PC-3 (cell line): ENCODE results near the gene UBE4B.

ENCODE experiments used
- EZH2 ChIP-seq: fragments of 300-600 bp; sonication (generic); IDR thresholded peaks from one replicate; pipeline ENCODE4 v1.6.1; 2017; ENCODE audit warnings: antibody characterized with exemption, mild to moderate bottlenecking, low read length; ENCODE audit not compliant: unreplicated experiment
- EZH2phosphoT487 ChIP-seq: fragments of 300-600 bp; sonication (generic); IDR thresholded peaks from 2 replicates; pipeline ENCODE4 v1.6.1; 2018; ENCODE audit warnings: mild to moderate bottlenecking, antibody characterized with exemption, low read length, borderline replicate concordance
- TF ChIP-seq, protein P1 (sequence below): fragments of 300-600 bp; sonication (generic); conservative IDR thresholded peaks from 2 replicates; pipeline ENCODE4 v1.5.1; 2017; ENCODE audit warnings: antibody characterized with exemption, low read depth, mild to moderate bottlenecking, low read length

DNA sequence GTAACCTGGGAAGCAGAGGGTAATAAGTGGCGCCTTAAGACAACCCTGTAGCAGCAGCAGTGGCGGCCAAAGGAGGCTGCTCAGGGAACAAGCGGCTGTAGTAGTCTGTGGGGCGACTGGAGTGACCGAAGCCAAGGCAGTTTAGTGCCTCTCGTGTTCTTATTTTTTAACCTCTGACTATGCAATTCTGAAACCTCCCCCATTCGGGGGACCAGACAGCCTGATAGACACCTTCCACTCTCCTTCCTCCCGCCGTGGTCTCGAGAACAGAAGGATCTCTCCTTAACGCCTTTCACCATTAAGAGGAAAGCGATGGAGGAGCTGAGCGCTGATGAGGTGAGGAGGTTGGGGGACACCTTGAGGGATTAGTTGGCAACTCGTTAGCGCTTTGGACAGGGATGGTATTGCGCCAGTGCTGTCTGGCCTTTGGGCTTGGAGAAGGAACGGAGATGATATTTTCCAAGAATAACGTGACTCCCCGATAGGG is 644 bp downstream of the UBE4B start:
- TF ChIP-seq, protein P1, sequence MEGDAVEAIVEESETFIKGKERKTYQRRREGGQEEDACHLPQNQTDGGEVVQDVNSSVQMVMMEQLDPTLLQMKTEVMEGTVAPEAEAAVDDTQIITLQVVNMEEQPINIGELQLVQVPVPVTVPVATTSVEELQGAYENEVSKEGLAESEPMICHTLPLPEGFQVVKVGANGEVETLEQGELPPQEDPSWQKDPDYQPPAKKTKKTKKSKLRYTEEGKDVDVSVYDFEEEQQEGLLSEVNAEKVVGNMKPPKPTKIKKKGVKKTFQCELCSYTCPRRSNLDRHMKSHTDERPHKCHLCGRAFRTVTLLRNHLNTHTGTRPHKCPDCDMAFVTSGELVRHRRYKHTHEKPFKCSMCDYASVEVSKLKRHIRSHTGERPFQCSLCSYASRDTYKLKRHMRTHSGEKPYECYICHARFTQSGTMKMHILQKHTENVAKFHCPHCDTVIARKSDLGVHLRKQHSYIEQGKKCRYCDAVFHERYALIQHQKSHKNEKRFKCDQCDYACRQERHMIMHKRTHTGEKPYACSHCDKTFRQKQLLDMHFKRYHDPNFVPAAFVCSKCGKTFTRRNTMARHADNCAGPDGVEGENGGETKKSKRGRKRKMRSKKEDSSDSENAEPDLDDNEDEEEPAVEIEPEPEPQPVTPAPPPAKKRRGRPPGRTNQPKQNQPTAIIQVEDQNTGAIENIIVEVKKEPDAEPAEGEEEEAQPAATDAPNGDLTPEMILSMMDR: no peak
- TF ChIP-seq EZH2 (no peak), EZH2phosphoT487 (no peak)
